HL-60 (cell line): ENCODE results near the gene BMPER.

Source experiments
- DNase-seq, 2 experiments: peaks; one replicate each; pipeline ENCODE4 v3.0.0-alpha.2; 2010 to 2020; ENCODE audit warnings: low read depth in 1 of 2, low spot score in 1 of 2
- H3K27ac ChIP-seq: fragments of 250-450 bp; sonication (Bioruptor Pico); replicated peaks from 2 replicates; pipeline ENCODE4 v1.5.1; 2020; ENCODE audit warnings: mild to moderate bottlenecking, moderate library complexity
- H3K27me3 ChIP-seq: fragments of 250-450 bp; sonication (Bioruptor Pico); 2 replicates; pipeline ENCODE4 v1.5.1; 2021; ENCODE audit warnings: mild to moderate bottlenecking, moderate library complexity; ENCODE audit not compliant: insufficient read depth, poor library complexity, severe bottlenecking
- H3K4me3 ChIP-seq: replicated peaks from 2 replicates; pipeline ENCODE4 v1.5.1; 2011; ENCODE audit warnings: mild to moderate bottlenecking, control low read depth, low read length; ENCODE audit not compliant: insufficient read depth
- CTCF ChIP-seq: IDR thresholded peaks from one replicate; pipeline ENCODE4 v1.5.1; 2011; ENCODE audit warnings: low read length, control low read depth, inconsistent platforms; ENCODE audit not compliant: insufficient read depth
- GABPA ChIP-seq: IDR thresholded peaks from 2 replicates; pipeline ENCODE4 v1.6.1; 2012; ENCODE audit warnings: low read depth
- POLR2AphosphoS5 ChIP-seq: IDR thresholded peaks from 2 replicates; pipeline ENCODE4 v1.6.1; 2012; ENCODE audit warnings: low read depth
- REST ChIP-seq: IDR thresholded peaks from 2 replicates; pipeline ENCODE4 v1.6.1; 2012; ENCODE audit warnings: low read depth; ENCODE audit not compliant: insufficient replicate concordance
- SPI1 ChIP-seq: IDR thresholded peaks from 2 replicates; pipeline ENCODE4 v1.6.1; 2012; ENCODE audit warnings: low read depth, mild to moderate bottlenecking, borderline replicate concordance

BMPER gene

GRCh38 chr7:33876596-33877274 is 28.6 kb upstream of the BMPER start:
- Histone ChIP-seq H3K27ac (no peak overlapping the region), H3K27me3 (no peaks in the 10 kb centered on the region), H3K4me3 (no peak overlapping the region)
- TF ChIP-seq REST (no peak), GABPA (no peak), SPI1 (no peak), POLR2AphosphoS5 (no peak), CTCF (no peak)
- no peak for DNase-seq

GRCh38 chr7:33880787-33881186 is 24.6 kb upstream of the BMPER start:
- H3K27me3 ChIP-seq, result no peaks in the 10 kb centered on the region
- DNase-seq, result no peak
- no peak overlapping the region for H3K27ac ChIP-seq
- no peak overlapping the region for H3K4me3 ChIP-seq
- TF ChIP-seq SPI1, result no peak
- no peak for TF ChIP-seq CTCF
- TF ChIP-seq GABPA, result no peak
- TF ChIP-seq POLR2AphosphoS5, result no peak
- no peak for TF ChIP-seq REST

- no peak for DNase-seq
- H3K4me3 ChIP-seq, result no peak overlapping the region
- H3K27ac ChIP-seq, result no peak overlapping the region
- H3K27me3 ChIP-seq, result no peaks in the 10 kb centered on the region
- TF ChIP-seq SPI1 (no peak), REST (no peak), CTCF (no peak), GABPA (no peak), POLR2AphosphoS5 (no peak)
Observed at GRCh38 chr7:33881316-33881715, 24.0 kb upstream of the BMPER start.
